HG02943 (cell line): ENCODE results near the gene DCDC2B.

Experiments
- ATAC-seq: cut with Tn5 transposase; IDR thresholded peaks from one replicate; pipeline ENCODE4 v1.9.1; 2021; ENCODE audit warnings: mild to moderate bottlenecking, low read depth, moderate library complexity; ENCODE audit not compliant: unreplicated experiment

The DCDC2B gene

GRCh38 chr1:32195972-32196823 is 12.7 kb upstream of the DCDC2B start:
- no peak for ATAC-seq

GRCh38 chr1:32197074-32197473 is 11.8 kb upstream of the DCDC2B start:
- ATAC-seq: no peak

GRCh38 chr1:32197837-32198236 is 11.1 kb upstream of the DCDC2B start:
- ATAC-seq: no peak

- no peak for ATAC-seq
These were observed 10.4 kb upstream of the DCDC2B start for GRCh38 chr1:32198237-32199042.

- ATAC-seq: no peak
These were observed 9.7 kb upstream of the DCDC2B start for GRCh38 chr1:32199043-32199716.

GRCh38 chr1:32199717-32200072 is 9.2 kb upstream of the DCDC2B start:
- ATAC-seq: no peak

GRCh38 chr1:32200226-32201010 is 8.5 kb upstream of the DCDC2B start, which contains the start of gene CCDC28B:
TSS of gene CCDC28B (plus strand) at chr1:32200595. CDS start at chr1:32201936, 1,341 bp downstream.
- ATAC-seq: no peak

GRCh38 chr1:32201011-32201855 is 7.7 kb upstream of the DCDC2B start:
- no peak for ATAC-seq

- ATAC-seq: no peak
These were observed 3.9 kb upstream of the DCDC2B start for GRCh38 chr1:32204943-32205361.

- no peak for ATAC-seq
These were observed 3.2 kb upstream of the DCDC2B start, which contains the start of gene IQCC for GRCh38 chr1:32205401-32206370. TSS of gene IQCC (plus strand) at chr1:32205671. CDS start at chr1:32205682, 11 bp downstream.

- ATAC-seq: no peak
These were observed 420 bp upstream of the DCDC2B start for GRCh38 chr1:32208469-32208868.

- ATAC-seq: no peak
These were observed 7.0 kb downstream of the DCDC2B start for GRCh38 chr1:32215629-32216480.

GRCh38 chr1:32216566-32216965 is 7.7 kb downstream of the DCDC2B start:
- ATAC-seq: no peak

- no peak for ATAC-seq
These were observed 10.1 kb downstream of the DCDC2B start for GRCh38 chr1:32219022-32219421.

- no peak for ATAC-seq
These were observed 12.1 kb downstream of the DCDC2B start for GRCh38 chr1:32220746-32221580.

- ATAC-seq: no peak
These were observed 12.7 kb downstream of the DCDC2B start for GRCh38 chr1:32221581-32221979.
